Jurkat, Clone E6-1 (cell line): ENCODE results near the gene ITGA8. TPM values are rescaled to one million over a fixed set of nuclear protein-coding genes. Genes with fewer than 3 reads are reported as not detected.
"Not testable (repeated sequence)": the region's sequence is repeated elsewhere in the genome, so short reads cannot be mapped to it uniquely, and the experiment has no call there.

Source experiments
- DNase-seq: peaks from one replicate; pipeline ENCODE4 v3.0.0-alpha.2; 2011; ENCODE audit warnings: low read depth, low spot score
- H3K4me3 ChIP-seq: 2 replicates; pipeline ENCODE4 v1.5.1; 2011; ENCODE audit warnings: mild to moderate bottlenecking, low read length, control low read depth, moderate library complexity
- polyA plus RNA-seq: library from polyadenylated mRNA; unstranded; fragments of >200 nt; gene quantifications from one replicate; pipeline ENCODE4 v1.2.1, GENCODE V29; 2012; ENCODE audit warnings: missing spikeins; ENCODE audit not compliant: insufficient read length, insufficient read depth

ITGA8 gene
- polyA plus RNA-seq: not detected

GRCh38 chr10:15719899-15720634, at the start of gene ITGA8:
Gene ITGA8 (minus strand): TSS chr10:15719922. CDS start chr10:15719771, 151 bp downstream.
- no peak for DNase-seq

GRCh38 chr10:15764892-15765454, 45.3 kb upstream of the ITGA8 start:
- no peak overlapping the region for H3K4me3 ChIP-seq
- DNase-seq: peak; percentile 16

More at GRCh38 chr10:15719899-15720634, at the start of gene ITGA8:
- H3K4me3 ChIP-seq: no peak within 1 kb of the TSS

- DNase-seq: no peak
- no peak overlapping the region for H3K4me3 ChIP-seq
Observed at GRCh38 chr10:15763006-15763405, 43.3 kb upstream of the ITGA8 start.

GRCh38 chr10:15762239-15762638, 42.5 kb upstream of the ITGA8 start:
- not testable (repeated sequence) for H3K4me3 ChIP-seq, DNase-seq

GRCh38 chr10:15761224-15761623, 41.5 kb upstream of the ITGA8 start:
- H3K4me3 ChIP-seq, DNase-seq: not testable (repeated sequence)

- H3K4me3 ChIP-seq: no peak overlapping the region
- DNase-seq: no peak
Observed at GRCh38 chr10:15760681-15761080, 41.0 kb upstream of the ITGA8 start.

GRCh38 chr10:15759265-15759664, 39.5 kb upstream of the ITGA8 start:
- H3K4me3 ChIP-seq: no peak overlapping the region
- DNase-seq: no peak

GRCh38 chr10:15758618-15759017, 38.9 kb upstream of the ITGA8 start:
- H3K4me3 ChIP-seq: no peak overlapping the region
- no peak for DNase-seq

GRCh38 chr10:15754937-15755336, 35.2 kb upstream of the ITGA8 start:
- DNase-seq: no peak
- H3K4me3 ChIP-seq: no peak overlapping the region

- no peak for DNase-seq
- H3K4me3 ChIP-seq: no peak overlapping the region
Observed at GRCh38 chr10:15751046-15751445, 31.3 kb upstream of the ITGA8 start.

- no peak overlapping the region for H3K4me3 ChIP-seq
- no peak for DNase-seq
Observed at GRCh38 chr10:15748126-15748525, 28.4 kb upstream of the ITGA8 start.

GRCh38 chr10:15747632-15748031, 27.9 kb upstream of the ITGA8 start:
- no peak overlapping the region for H3K4me3 ChIP-seq
- no peak for DNase-seq

GRCh38 chr10:15745751-15746150, 26.0 kb upstream of the ITGA8 start:
- DNase-seq: no peak

GRCh38 chr10:15744217-15744865, 24.6 kb upstream of the ITGA8 start:
- no peak overlapping the region for H3K4me3 ChIP-seq
- peak; percentile 58 for DNase-seq

More at GRCh38 chr10:15745751-15746150, 26.0 kb upstream of the ITGA8 start:
- no peak overlapping the region for H3K4me3 ChIP-seq

- DNase-seq: no peak
- H3K4me3 ChIP-seq: no peak overlapping the region
Observed at GRCh38 chr10:15743443-15743842, 23.7 kb upstream of the ITGA8 start.

- no peak overlapping the region for H3K4me3 ChIP-seq
- DNase-seq: no peak
Observed at GRCh38 chr10:15742836-15743235, 23.1 kb upstream of the ITGA8 start.

- DNase-seq: no peak
Observed at GRCh38 chr10:15742102-15742501, 22.4 kb upstream of the ITGA8 start.

GRCh38 chr10:15741581-15741980, 21.9 kb upstream of the ITGA8 start:
- DNase-seq: no peak
- no peak overlapping the region for H3K4me3 ChIP-seq

More at GRCh38 chr10:15742102-15742501, 22.4 kb upstream of the ITGA8 start:
- H3K4me3 ChIP-seq: no peak overlapping the region

GRCh38 chr10:15740261-15740660, 20.5 kb upstream of the ITGA8 start:
- no peak overlapping the region for H3K4me3 ChIP-seq
- no peak for DNase-seq

- H3K4me3 ChIP-seq: no peak overlapping the region
- DNase-seq: no peak
Observed at GRCh38 chr10:15739254-15739970, 19.7 kb upstream of the ITGA8 start.
